ENCODE measurements around the gene PPM1N. TPM values are rescaled to one million over a fixed set of nuclear protein-coding genes. Genes with fewer than 3 reads are reported as not detected.

Gene PPM1N
- total RNA-seq, 3 donors from 2014 or later (not counting 1 experiment from before 2014, with no cell fraction given), result 5.1 to 8.3 (median 6.8) TPM

- no peak for TF ChIP-seq CTCF (IDR thresholded peaks at IDR 0.05)
- Mint-ChIP-seq H3K36me3 (no peaks in the 10 kb centered on the region), H3K27ac (peak overlapping the region; percentile 87 to 99), H3K9me3 (no peaks in the 10 kb centered on the region), H3K27me3 (ENCODE audit: low read depth in 2 of 2) (peaks cover 8 to 28% of the 10 kb centered on the region in 2 donors), H3K4me1 (peaks cover 56 to 90% of the 10 kb centered on the region in 2 donors), H3K4me3 (peak overlapping the region; percentile 96)
- DNase-seq (peak in 1 of 2 donors; percentile 51), ATAC-seq (no peak)
- no peaks in the 10 kb centered on the region for H3K9me3 ChIP-seq (ENCODE audit: control insufficient read depth, insufficient read depth, low read length)
- intact Hi-C loops (cut with micrococcal nuclease), result no loop called here
- H3K27me3 ChIP-seq (ENCODE audit: control insufficient read depth, insufficient read depth, low read length), result peaks cover 6% of the 10 kb centered on the region
- H3K36me3 ChIP-seq (ENCODE audit: control insufficient read depth, insufficient read depth, low read length), result no peaks in the 10 kb centered on the region
- H3K4me1 ChIP-seq (ENCODE audit: control insufficient read depth, insufficient read depth, low read length), result peaks cover 52% of the 10 kb centered on the region
- no peak overlapping the region for H3K27ac ChIP-seq (ENCODE audit: low read length)
- no peak overlapping the region for H3K4me3 ChIP-seq (ENCODE audit: low read length)
- 84% methylated on average over 9 of the region's 16 CpGs for WGBS (ENCODE audit: insufficient coverage)
These were observed 26.9 kb upstream of the PPM1N start for GRCh38 chr19:45471111-45471930.

- WGBS (ENCODE audit: insufficient coverage), result 67% methylated on average over 7 of the region's 7 CpGs
- Histone ChIP-seq H3K27me3 (ENCODE audit: control insufficient read depth, insufficient read depth, low read length) (peaks cover 6% of the 10 kb centered on the region), H3K36me3 (ENCODE audit: control insufficient read depth, insufficient read depth, low read length) (no peaks in the 10 kb centered on the region), H3K4me1 (ENCODE audit: control insufficient read depth, insufficient read depth, low read length) (peaks cover 52% of the 10 kb centered on the region), H3K9me3 (ENCODE audit: control insufficient read depth, insufficient read depth, low read length) (no peaks in the 10 kb centered on the region), H3K4me3 (ENCODE audit: low read length) (no peak overlapping the region), H3K27ac (ENCODE audit: low read length) (no peak overlapping the region)
- Mint-ChIP-seq H3K36me3 (no peaks in the 10 kb centered on the region), H3K27me3 (ENCODE audit: low read depth in 2 of 2) (peaks cover 8 to 28% of the 10 kb centered on the region in 2 donors), H3K4me1 (peaks cover 59 to 93% of the 10 kb centered on the region in 2 donors), H3K4me3 (peak overlapping the region; percentile 96), H3K9me3 (no peaks in the 10 kb centered on the region), H3K27ac (peak overlapping the region; percentile 87 to 99)
- no peak for TF ChIP-seq CTCF (IDR thresholded peaks at IDR 0.05)
- ATAC-seq, result no peak
- peak; percentile 33 to 60 for DNase-seq
- intact Hi-C loops (cut with micrococcal nuclease), result no loop called here
These were observed 26.2 kb upstream of the PPM1N start for GRCh38 chr19:45471931-45472562.

GRCh38 chr19:45472563-45473366, 25.5 kb upstream of the PPM1N start:
- H3K36me3 Mint-ChIP-seq, result no peaks in the 10 kb centered on the region
- H3K9me3 Mint-ChIP-seq, result no peaks in the 10 kb centered on the region
- Histone ChIP-seq H3K27me3 (ENCODE audit: control insufficient read depth, insufficient read depth, low read length) (peaks cover 6% of the 10 kb centered on the region), H3K36me3 (ENCODE audit: control insufficient read depth, insufficient read depth, low read length) (no peaks in the 10 kb centered on the region), H3K27ac (ENCODE audit: low read length) (no peak overlapping the region), H3K4me1 (ENCODE audit: control insufficient read depth, insufficient read depth, low read length) (peaks cover 56% of the 10 kb centered on the region), H3K9me3 (ENCODE audit: control insufficient read depth, insufficient read depth, low read length) (no peaks in the 10 kb centered on the region), H3K4me3 (ENCODE audit: low read length) (no peak overlapping the region)
- DNase-seq (peak in 1 of 2 donors; percentile 49), ATAC-seq (no peak)
- intact Hi-C loops (cut with micrococcal nuclease), result no loop called here
- peaks cover 54 to 92% of the 10 kb centered on the region in 2 donors for H3K4me1 Mint-ChIP-seq
- H3K27me3 Mint-ChIP-seq (ENCODE audit: low read depth in 2 of 2), result peaks cover 8 to 28% of the 10 kb centered on the region in 2 donors
- no peak for TF ChIP-seq CTCF (IDR thresholded peaks at IDR 0.05)
- WGBS (ENCODE audit: insufficient coverage), result 34% methylated on average over 38 of the region's 44 CpGs
- H3K27ac Mint-ChIP-seq, result peak overlapping the region; percentile 87 to 99
- peak overlapping the region; percentile 96 for H3K4me3 Mint-ChIP-seq
